ENCODE data around the gene GTPBP4. TPM values are rescaled to one million over a fixed set of nuclear protein-coding genes. Genes with fewer than 3 reads are reported as not detected.
A peak's percentile ranks its signal among the peaks of the same experiment; 100 is the strongest.

Gene GTPBP4
- total RNA-seq, 1 donor from 2014 or later: 202 TPM

GRCh38 chr10:1045415-1045814 is 57.2 kb downstream of the GTPBP4 start:
- peaks cover 49% of the 10 kb centered on the region for H3K4me1 Mint-ChIP-seq (ENCODE audit: low read depth)
- H3K36me3 Mint-ChIP-seq (ENCODE audit: low read depth): peaks cover 41% of the 10 kb centered on the region
- H3K27me3 Mint-ChIP-seq (ENCODE audit: insufficient read depth): no peaks in the 10 kb centered on the region
- H3K27ac Mint-ChIP-seq: peak overlapping the region; percentile 96
- DNase-seq (ENCODE audit: low spot score): no peak
- peak overlapping the region; percentile 85 for H3K4me3 Mint-ChIP-seq
- intact Hi-C loops (cut with micrococcal nuclease): no loop called here
- no peaks in the 10 kb centered on the region for H3K9me3 Mint-ChIP-seq

- H3K9me3 Mint-ChIP-seq: no peaks in the 10 kb centered on the region
- H3K27ac Mint-ChIP-seq: peak overlapping the region; percentile 99
- no peak for DNase-seq (ENCODE audit: low spot score)
- H3K4me1 Mint-ChIP-seq (ENCODE audit: low read depth): peaks cover 71% of the 10 kb centered on the region
- H3K36me3 Mint-ChIP-seq (ENCODE audit: low read depth): peaks cover 48% of the 10 kb centered on the region
- H3K4me3 Mint-ChIP-seq: peak overlapping the region; percentile 96
- intact Hi-C loops (cut with micrococcal nuclease): loop anchor here (1.0 kb wide), 1 partner anchor 8 kb away; the partner anchor contains the start of gene WDR37
- H3K27me3 Mint-ChIP-seq (ENCODE audit: insufficient read depth): no peaks in the 10 kb centered on the region
Measured at GRCh38 chr10:1047937-1048336, 59.7 kb downstream of the GTPBP4 start.

GRCh38 chr10:1048349-1048731 is 60.1 kb downstream of the GTPBP4 start:
- Mint-ChIP-seq H3K27ac (peak overlapping the region; percentile 99), H3K4me3 (peak overlapping the region; percentile 96)

GRCh38 chr10:1048732-1049424 is 60.6 kb downstream of the GTPBP4 start, which contains the start of gene IDI1:
TSS of gene IDI1 (minus strand) at chr10:1049119. CDS start at chr10:1049003, 116 bp downstream.
- DNase-seq (ENCODE audit: low spot score): peak; percentile 97
- H3K27me3 Mint-ChIP-seq (ENCODE audit: insufficient read depth): no peaks in the 10 kb centered on the region
- H3K4me1 Mint-ChIP-seq (ENCODE audit: low read depth): peaks cover 68% of the 10 kb centered on the region
- peaks cover 48% of the 10 kb centered on the region for H3K36me3 Mint-ChIP-seq (ENCODE audit: low read depth)
- intact Hi-C loops (cut with micrococcal nuclease): loop anchor here (1.0 kb wide), 4 partner anchors 7 to 118 kb away; partner anchors contain the start of genes GTPBP4, LARP4B and WDR37
- peak within 1 kb of the TSS; percentile 96 for H3K4me3 Mint-ChIP-seq
- H3K27ac Mint-ChIP-seq: peak within 1 kb of the TSS; percentile 99
- no peaks in the 10 kb centered on the region for H3K9me3 Mint-ChIP-seq

More at GRCh38 chr10:1048349-1048731, 60.1 kb downstream of the GTPBP4 start:
- DNase-seq (ENCODE audit: low spot score): peak; percentile 54
- Mint-ChIP-seq H3K27me3 (ENCODE audit: insufficient read depth) (no peaks in the 10 kb centered on the region), H3K9me3 (no peaks in the 10 kb centered on the region), H3K4me1 (ENCODE audit: low read depth) (peaks cover 68% of the 10 kb centered on the region), H3K36me3 (ENCODE audit: low read depth) (peaks cover 47% of the 10 kb centered on the region)
- intact Hi-C loops (cut with micrococcal nuclease): loop anchor here (1.0 kb wide), 1 partner anchor 8 kb away; the partner anchor contains the start of gene WDR37

- Mint-ChIP-seq H3K4me3 (peak overlapping the region; percentile 96), H3K9me3 (no peaks in the 10 kb centered on the region), H3K4me1 (ENCODE audit: low read depth) (peaks cover 68% of the 10 kb centered on the region), H3K27ac (peak overlapping the region; percentile 99), H3K36me3 (ENCODE audit: low read depth) (peaks cover 45% of the 10 kb centered on the region), H3K27me3 (ENCODE audit: insufficient read depth) (no peaks in the 10 kb centered on the region)
- intact Hi-C loops (cut with micrococcal nuclease): loop anchor here (1.0 kb wide), 3 partner anchors 39 to 118 kb away; partner anchors contain the start of genes GTPBP4 and LARP4B
- no peak for DNase-seq (ENCODE audit: low spot score)
Measured at GRCh38 chr10:1049425-1049958, 61.3 kb downstream of the GTPBP4 start.

GRCh38 chr10:1050145-1050544 is 61.9 kb downstream of the GTPBP4 start:
- Mint-ChIP-seq H3K9me3 (no peaks in the 10 kb centered on the region), H3K27me3 (ENCODE audit: insufficient read depth) (no peaks in the 10 kb centered on the region), H3K4me3 (peak overlapping the region; percentile 96), H3K4me1 (ENCODE audit: low read depth) (peaks cover 68% of the 10 kb centered on the region), H3K36me3 (ENCODE audit: low read depth) (peaks cover 42% of the 10 kb centered on the region), H3K27ac (peak overlapping the region; percentile 99)
- intact Hi-C loops (cut with micrococcal nuclease): no loop called here
- no peak for DNase-seq (ENCODE audit: low spot score)

GRCh38 chr10:1050554-1050953 is 62.3 kb downstream of the GTPBP4 start:
- Mint-ChIP-seq H3K27ac (peak overlapping the region; percentile 99), H3K4me3 (peak overlapping the region; percentile 96), H3K36me3 (ENCODE audit: low read depth) (peaks cover 40% of the 10 kb centered on the region), H3K9me3 (no peaks in the 10 kb centered on the region), H3K4me1 (ENCODE audit: low read depth) (peaks cover 68% of the 10 kb centered on the region), H3K27me3 (ENCODE audit: insufficient read depth) (no peaks in the 10 kb centered on the region)
- intact Hi-C loops (cut with micrococcal nuclease): no loop called here
- DNase-seq (ENCODE audit: low spot score): peak; percentile 24

GRCh38 chr10:1054684-1055083 is 66.5 kb downstream of the GTPBP4 start:
- Mint-ChIP-seq H3K4me1 (ENCODE audit: low read depth) (peaks cover 78% of the 10 kb centered on the region), H3K27me3 (ENCODE audit: insufficient read depth) (no peaks in the 10 kb centered on the region), H3K36me3 (ENCODE audit: low read depth) (peaks cover 35% of the 10 kb centered on the region), H3K27ac (peak overlapping the region; percentile 40), H3K4me3 (peak overlapping the region; percentile 97), H3K9me3 (no peaks in the 10 kb centered on the region)
- intact Hi-C loops (cut with micrococcal nuclease): no loop called here
- DNase-seq (ENCODE audit: low spot score): no peak

GRCh38 chr10:1056326-1057105 is 68.3 kb downstream of the GTPBP4 start, which contains the start of gene WDR37:
TSS of gene WDR37 (plus strand) at chr10:1056385. CDS start at chr10:1072156, 15,771 bp downstream.
- Mint-ChIP-seq H3K36me3 (ENCODE audit: low read depth) (peaks cover 31% of the 10 kb centered on the region), H3K27me3 (ENCODE audit: insufficient read depth) (no peaks in the 10 kb centered on the region), H3K27ac (peak within 1 kb of the TSS; percentile 91), H3K9me3 (no peaks in the 10 kb centered on the region), H3K4me3 (peak within 1 kb of the TSS; percentile 97), H3K4me1 (ENCODE audit: low read depth) (peaks cover 78% of the 10 kb centered on the region)
- intact Hi-C loops (cut with micrococcal nuclease): loop anchor here (1.0 to 2.0 kb wide), 4 partner anchors 8 to 125 kb away; partner anchors contain the start of genes GTPBP4 and LARP4B
- peak; percentile 84 for DNase-seq (ENCODE audit: low spot score)

GRCh38 chr10:1057106-1057657 is 68.9 kb downstream of the GTPBP4 start:
- DNase-seq (ENCODE audit: low spot score): no peak
- Mint-ChIP-seq H3K4me1 (ENCODE audit: low read depth) (peaks cover 79% of the 10 kb centered on the region), H3K27me3 (ENCODE audit: insufficient read depth) (no peaks in the 10 kb centered on the region), H3K9me3 (no peaks in the 10 kb centered on the region), H3K36me3 (ENCODE audit: low read depth) (peaks cover 28% of the 10 kb centered on the region), H3K27ac (peak overlapping the region; percentile 90), H3K4me3 (peak overlapping the region; percentile 97)
- intact Hi-C loops (cut with micrococcal nuclease): loop anchor here (2.0 kb wide), 1 partner anchor 68 kb away; the partner anchor contains the start of gene GTPBP4

GRCh38 chr10:1058017-1058416 is 69.8 kb downstream of the GTPBP4 start:
- Mint-ChIP-seq H3K4me3 (peak overlapping the region; percentile 97), H3K36me3 (ENCODE audit: low read depth) (peaks cover 23% of the 10 kb centered on the region), H3K4me1 (ENCODE audit: low read depth) (peaks cover 81% of the 10 kb centered on the region), H3K27me3 (ENCODE audit: insufficient read depth) (no peaks in the 10 kb centered on the region), H3K9me3 (no peaks in the 10 kb centered on the region), H3K27ac (peak overlapping the region; percentile 90)
- intact Hi-C loops (cut with micrococcal nuclease): no loop called here
- no peak for DNase-seq (ENCODE audit: low spot score)

GRCh38 chr10:1059902-1060301 is 71.7 kb downstream of the GTPBP4 start:
- H3K4me3 Mint-ChIP-seq: no peak overlapping the region
- no peaks in the 10 kb centered on the region for H3K27me3 Mint-ChIP-seq (ENCODE audit: insufficient read depth)
- H3K9me3 Mint-ChIP-seq: no peaks in the 10 kb centered on the region
- intact Hi-C loops (cut with micrococcal nuclease): no loop called here
- no peak for DNase-seq (ENCODE audit: low spot score)
- peaks cover 79% of the 10 kb centered on the region for H3K4me1 Mint-ChIP-seq (ENCODE audit: low read depth)
- H3K27ac Mint-ChIP-seq: no peak overlapping the region
- peaks cover 21% of the 10 kb centered on the region for H3K36me3 Mint-ChIP-seq (ENCODE audit: low read depth)
